Subcutaneous adipose tissue (tissue), 4 donors: ENCODE results near the gene BCAT1. TPM values are rescaled to one million over a fixed set of nuclear protein-coding genes. Genes with fewer than 3 reads are reported as not detected.

Experiments used
- CTCF ChIP-seq: fragments of 450-650 bp; IDR thresholded peaks from one replicate; pipeline ENCODE4 v1.5.1; 2016; ENCODE audit warnings: low read depth, mild to moderate bottlenecking, control low read depth, antibody characterized with exemption, moderate library complexity
- total RNA-seq, 4 donors: library from RNA; depleted of rRNA; stranded (reverse); fragments of >200 nt; gene quantifications; one replicate each; pipeline ENCODE4 v1.1.0, GENCODE V29; 2016

The BCAT1 gene
- total RNA-seq, 4 donors from 2014 or later: 13.8 to 127 (median 37.3) TPM

DNA sequence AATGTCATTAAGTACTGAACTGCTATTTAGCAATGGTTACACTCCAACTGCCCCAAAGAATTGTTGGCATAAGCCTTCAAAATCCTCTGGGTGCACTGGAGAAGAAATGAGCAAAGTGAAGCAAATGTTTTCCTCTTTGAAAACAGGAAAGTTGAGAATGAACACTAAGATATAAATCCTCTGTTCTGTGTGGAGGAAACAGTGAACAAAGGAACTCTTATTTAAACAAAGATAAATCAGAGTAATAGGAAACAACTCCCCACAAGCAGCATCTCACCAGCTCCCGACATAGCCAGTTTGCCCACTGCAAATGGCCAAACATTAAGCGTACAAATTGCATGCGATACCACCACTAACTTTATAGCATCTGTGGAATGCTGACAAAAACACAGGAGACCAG, 54.0 kb downstream of the BCAT1 start:
- no peak for TF ChIP-seq CTCF

DNA sequence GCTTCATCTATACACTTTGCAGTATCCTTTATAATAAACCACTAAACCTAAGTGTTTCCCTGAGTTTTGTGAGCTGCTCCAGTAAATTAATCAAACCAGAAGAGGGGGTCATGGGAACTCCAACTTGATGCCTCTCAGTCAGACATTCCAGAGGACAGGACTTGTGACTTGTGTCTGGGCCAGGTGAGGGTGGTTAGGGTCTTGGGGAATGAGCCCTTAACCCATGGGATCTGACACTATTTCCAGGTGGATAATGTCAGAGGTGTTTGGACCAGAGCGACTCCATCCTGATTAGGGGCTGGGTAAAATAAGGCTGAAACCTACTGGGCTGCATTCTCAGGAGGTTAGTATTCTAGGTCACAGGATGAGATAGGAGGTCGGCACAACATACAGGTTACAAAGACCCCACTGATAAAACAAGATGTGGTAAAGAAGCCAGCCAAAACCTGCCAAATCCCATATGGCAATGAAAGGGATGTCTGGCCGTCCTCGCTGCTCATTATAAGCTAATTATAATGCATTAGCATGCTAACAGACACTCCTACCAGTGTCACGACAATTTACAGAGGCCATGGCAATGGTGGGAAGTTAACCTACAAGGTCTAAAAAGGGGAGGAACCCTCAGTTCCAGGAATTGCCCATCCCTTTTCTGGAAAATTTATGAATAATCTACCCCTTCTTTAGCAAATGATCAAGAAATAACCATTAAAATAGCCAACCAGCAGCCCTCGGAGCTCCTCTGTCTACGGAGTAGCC, 58.7 kb downstream of the BCAT1 start:
- no peak for TF ChIP-seq CTCF

DNA sequence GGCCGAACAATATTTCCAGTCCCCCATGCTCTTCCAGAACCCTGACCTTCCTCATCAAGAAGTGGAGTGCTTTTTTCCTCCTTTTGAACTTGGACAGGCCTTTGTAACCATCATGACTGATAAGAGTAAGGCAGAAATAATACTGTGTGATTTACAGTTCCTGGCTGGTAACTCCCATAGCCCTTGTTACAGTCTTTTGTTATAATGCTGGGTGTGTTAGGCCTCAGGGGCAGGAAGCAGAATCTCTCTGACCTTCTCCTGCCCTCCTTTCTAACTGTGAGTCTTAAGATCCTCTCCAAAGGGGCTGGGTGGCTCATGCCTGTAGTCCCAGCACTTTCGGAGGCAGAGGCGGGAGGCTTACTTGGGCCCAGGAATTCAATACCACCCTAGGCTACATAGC, 59.5 kb downstream of the BCAT1 start:
- TF ChIP-seq CTCF: no peak

DNA sequence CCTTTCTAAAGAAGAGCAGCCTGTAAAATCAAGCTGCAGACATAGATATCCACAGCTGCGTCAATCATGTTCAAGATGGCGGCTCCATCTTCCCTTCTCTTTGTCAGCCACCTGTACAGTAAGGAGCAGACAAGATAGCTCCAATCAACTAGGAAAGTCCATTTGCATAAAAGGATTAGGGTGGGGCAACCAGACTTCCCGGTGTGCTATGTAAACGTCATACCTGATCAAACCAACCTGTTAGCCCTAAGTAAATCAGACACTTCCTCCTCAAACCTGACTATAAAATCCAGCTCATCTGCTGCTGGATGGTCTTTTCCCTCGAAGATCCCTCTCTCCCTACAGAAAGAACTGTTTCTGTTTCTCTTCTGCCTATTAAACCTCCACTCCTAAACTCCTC, 60.1 kb downstream of the BCAT1 start:
- TF ChIP-seq CTCF: no peak

GRCh38 chr12:24884911-24885310, 64.0 kb downstream of the BCAT1 start:
- no peak for TF ChIP-seq CTCF

DNA sequence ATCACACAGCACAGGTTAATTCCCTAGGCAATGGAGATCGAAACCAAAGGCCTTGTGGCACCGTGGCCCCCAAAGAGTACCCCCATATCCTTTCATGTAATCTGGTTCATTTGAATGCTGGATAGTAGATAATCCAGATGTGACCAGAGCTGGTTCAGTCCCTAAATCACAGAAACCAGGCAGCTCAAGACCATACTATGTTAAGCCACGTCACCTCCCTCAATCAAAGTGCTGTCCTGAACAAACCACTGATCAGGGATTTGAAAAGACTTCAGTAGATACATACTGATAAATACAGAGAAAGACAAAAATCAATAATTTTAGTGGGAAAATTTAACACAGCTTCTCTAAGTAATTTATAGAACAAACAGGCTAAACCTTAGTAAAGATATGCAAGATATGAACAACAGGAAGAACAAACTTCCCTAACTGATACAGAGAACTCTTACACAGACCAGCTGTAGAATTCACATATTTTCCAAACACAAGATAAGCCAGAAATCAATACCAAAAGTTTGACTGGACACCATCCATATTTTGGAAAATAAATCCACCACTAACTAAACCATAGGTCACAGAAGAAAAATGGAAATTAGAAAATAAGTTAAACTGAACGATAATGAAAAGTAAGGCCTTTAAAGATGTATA, 67.1 kb downstream of the BCAT1 start:
- no peak for TF ChIP-seq CTCF

DNA sequence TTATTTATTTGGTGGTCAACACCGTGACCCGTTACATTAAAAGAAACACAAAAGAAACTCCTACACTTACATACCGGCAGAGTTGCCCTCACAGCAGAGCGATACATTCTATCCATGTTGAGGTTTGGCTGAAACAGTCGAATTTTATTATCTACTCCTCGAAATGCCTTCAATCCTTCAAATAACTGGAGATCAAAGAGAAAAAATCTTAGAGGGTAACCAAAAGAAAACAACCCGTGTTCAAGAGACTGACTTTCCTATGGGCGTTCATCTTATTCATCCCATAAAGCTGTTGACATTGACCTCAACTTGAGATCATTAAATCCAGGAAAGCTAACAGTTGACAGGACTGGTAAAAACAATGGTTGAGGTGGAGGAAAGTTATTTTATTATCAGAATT, 67.7 kb downstream of the BCAT1 start:
- TF ChIP-seq CTCF: no peak
